DMS114 treated with DMSO at 0.1 percent for 48 hours (cell line): ENCODE measurements around the gene NHERF1.

Experiments
- DNase-seq: peaks from one replicate; lab custom pipeline; 2025; ENCODE audit not compliant: unreplicated experiment; lab: John Stamatoyannopoulos, UW

NHERF1 gene

GRCh38 chr17:74767111-74767516 lies 18.7 kb downstream of the NHERF1 start:
- no peak for DNase-seq

GRCh38 chr17:74768069-74768762 lies 19.8 kb downstream of the NHERF1 start:
- no peak for DNase-seq

GRCh38 chr17:74768763-74769114 lies 20.3 kb downstream of the NHERF1 start:
- DNase-seq = no peak

- no peak for DNase-seq
Measured at GRCh38 chr17:74769266-74769855, 20.9 kb downstream of the NHERF1 start.

- no peak for DNase-seq
Measured at GRCh38 chr17:74769856-74770497, 21.5 kb downstream of the NHERF1 start.

- peak; percentile 9 for DNase-seq
Measured at GRCh38 chr17:74770498-74771318, 22.3 kb downstream of the NHERF1 start.

GRCh38 chr17:74771319-74771914 lies 23.0 kb downstream of the NHERF1 start:
- no peak for DNase-seq

- no peak for DNase-seq
Measured at GRCh38 chr17:74772053-74772452, 23.6 kb downstream of the NHERF1 start.

- DNase-seq = no peak
Measured at GRCh38 chr17:74773414-74773813, 25.0 kb downstream of the NHERF1 start.

- no peak for DNase-seq
Measured at GRCh38 chr17:74773871-74774286, 25.5 kb downstream of the NHERF1 start.

GRCh38 chr17:74775409-74776043 lies 27.1 kb downstream of the NHERF1 start:
- no peak for DNase-seq

GRCh38 chr17:74776044-74776962 lies 27.9 kb downstream of the NHERF1 start, which contains the start of gene NAT9:
TSS of gene NAT9 (minus strand) at chr17:74776345. CDS start at chr17:74775698, 647 bp downstream.
- peak; percentile 87 for DNase-seq

- no peak for DNase-seq
Measured at GRCh38 chr17:74776990-74777389, 28.6 kb downstream of the NHERF1 start.

- DNase-seq = no peak
Measured at GRCh38 chr17:74777901-74778515, 29.6 kb downstream of the NHERF1 start.

GRCh38 chr17:74778960-74779359 lies 30.5 kb downstream of the NHERF1 start:
- DNase-seq = no peak

- no peak for DNase-seq
Measured at GRCh38 chr17:74779501-74779900, 31.1 kb downstream of the NHERF1 start.

- no peak for DNase-seq
Measured at GRCh38 chr17:74779948-74780400, 31.5 kb downstream of the NHERF1 start.

- peak; percentile 35 for DNase-seq
Measured at GRCh38 chr17:74780443-74781238, 32.2 kb downstream of the NHERF1 start.
